GM23248 (cell line): ENCODE measurements around the gene GTF2H3.

Source experiments
- EZH2 ChIP-seq: fragments of 200-600 bp; sonication (generic); IDR thresholded peaks from 2 replicates; pipeline ENCODE4 v1.6.1; 2018; ENCODE audit warnings: antibody characterized with exemption, mild to moderate bottlenecking; ENCODE audit not compliant: insufficient read depth, poor library complexity, severe bottlenecking
- EZH2phosphoT487 ChIP-seq: fragments of 200-600 bp; sonication (generic); IDR thresholded peaks from 2 replicates; pipeline ENCODE4 v1.6.1; 2018; ENCODE audit warnings: antibody characterized with exemption, moderate library complexity, mild to moderate bottlenecking, low read depth; ENCODE audit not compliant: insufficient read depth

- no peak for TF ChIP-seq EZH2
- no peak for TF ChIP-seq EZH2phosphoT487
These were observed 56.7 kb downstream of the GTF2H3 start for GRCh38 chr12:123690191-123690840.
